ENCODE measurements around the gene FOXN4.

Gene FOXN4

GRCh38 chr12:109263439-109263838, 45.6 kb downstream of the FOXN4 start:
- peaks cover 26% of the 10 kb centered on the region for H3K36me3 ChIP-seq (ENCODE audit: control insufficient read depth, insufficient read depth, low read length)

GRCh38 chr12:109261939-109262338, 47.1 kb downstream of the FOXN4 start:
- Histone ChIP-seq H3K36me3 (ENCODE audit: control insufficient read depth, insufficient read depth, low read length) (peaks cover 26% of the 10 kb centered on the region), H3K27ac (ENCODE audit: low read depth, low read length) (no peak overlapping the region), H3K4me1 (ENCODE audit: control insufficient read depth, insufficient read depth, low read length) (peaks cover 7% of the 10 kb centered on the region), H3K27me3 (ENCODE audit: control insufficient read depth, insufficient read depth, low read length) (no peaks in the 10 kb centered on the region), H3K9ac (ENCODE audit: low read length) (no peak overlapping the region), H3K4me3 (ENCODE audit: low read length) (no peak overlapping the region)

More at GRCh38 chr12:109263439-109263838, 45.6 kb downstream of the FOXN4 start:
- Histone ChIP-seq H3K27me3 (ENCODE audit: control insufficient read depth, insufficient read depth, low read length) (no peaks in the 10 kb centered on the region), H3K4me1 (ENCODE audit: control insufficient read depth, insufficient read depth, low read length) (peaks cover 7% of the 10 kb centered on the region), H3K27ac (ENCODE audit: low read depth, low read length) (no peak overlapping the region), H3K4me3 (ENCODE audit: low read length) (no peak overlapping the region), H3K9ac (ENCODE audit: low read length) (no peak overlapping the region)

- Histone ChIP-seq H3K36me3 (ENCODE audit: control insufficient read depth, insufficient read depth, low read length) (peaks cover 26% of the 10 kb centered on the region), H3K27me3 (ENCODE audit: control insufficient read depth, insufficient read depth, low read length) (no peaks in the 10 kb centered on the region), H3K9ac (ENCODE audit: low read length) (no peak overlapping the region), H3K4me3 (ENCODE audit: low read length) (no peak overlapping the region), H3K27ac (ENCODE audit: low read depth, low read length) (no peak overlapping the region), H3K4me1 (ENCODE audit: control insufficient read depth, insufficient read depth, low read length) (peaks cover 7% of the 10 kb centered on the region)
These were observed 48.0 kb downstream of the FOXN4 start for GRCh38 chr12:109261087-109261486.

- no peak overlapping the region for H3K27ac ChIP-seq (ENCODE audit: low read depth, low read length)
- no peak overlapping the region for H3K4me3 ChIP-seq (ENCODE audit: low read length)
- no peak overlapping the region for H3K9ac ChIP-seq (ENCODE audit: low read length)
- no peaks in the 10 kb centered on the region for H3K27me3 ChIP-seq (ENCODE audit: control insufficient read depth, insufficient read depth, low read length)
- H3K36me3 ChIP-seq (ENCODE audit: control insufficient read depth, insufficient read depth, low read length), result peaks cover 27% of the 10 kb centered on the region
- H3K4me1 ChIP-seq (ENCODE audit: control insufficient read depth, insufficient read depth, low read length), result no peaks in the 10 kb centered on the region
These were observed 49.6 kb downstream of the FOXN4 start for GRCh38 chr12:109259545-109259895.

GRCh38 chr12:109258607-109259544, 50.2 kb downstream of the FOXN4 start:
- H3K9ac ChIP-seq (ENCODE audit: low read length), result no peak overlapping the region
- no peaks in the 10 kb centered on the region for H3K27me3 ChIP-seq (ENCODE audit: control insufficient read depth, insufficient read depth, low read length)
- peaks cover 32% of the 10 kb centered on the region for H3K36me3 ChIP-seq (ENCODE audit: control insufficient read depth, insufficient read depth, low read length)
- no peak overlapping the region for H3K27ac ChIP-seq (ENCODE audit: low read depth, low read length)
- no peak overlapping the region for H3K4me3 ChIP-seq (ENCODE audit: low read length)
- H3K4me1 ChIP-seq (ENCODE audit: control insufficient read depth, insufficient read depth, low read length), result no peaks in the 10 kb centered on the region

- Histone ChIP-seq H3K27ac (ENCODE audit: low read depth, low read length) (no peak overlapping the region), H3K4me1 (ENCODE audit: control insufficient read depth, insufficient read depth, low read length) (no peaks in the 10 kb centered on the region), H3K36me3 (ENCODE audit: control insufficient read depth, insufficient read depth, low read length) (peaks cover 39% of the 10 kb centered on the region), H3K4me3 (ENCODE audit: low read length) (no peak overlapping the region), H3K9ac (ENCODE audit: low read length) (no peak overlapping the region), H3K27me3 (ENCODE audit: control insufficient read depth, insufficient read depth, low read length) (no peaks in the 10 kb centered on the region)
These were observed 50.9 kb downstream of the FOXN4 start for GRCh38 chr12:109258201-109258600.

- H3K4me1 ChIP-seq (ENCODE audit: control insufficient read depth, insufficient read depth, low read length), result no peaks in the 10 kb centered on the region
- peaks cover 52% of the 10 kb centered on the region for H3K36me3 ChIP-seq (ENCODE audit: control insufficient read depth, insufficient read depth, low read length)
- no peaks in the 10 kb centered on the region for H3K27me3 ChIP-seq (ENCODE audit: control insufficient read depth, insufficient read depth, low read length)
- H3K27ac ChIP-seq (ENCODE audit: low read depth, low read length), result no peak overlapping the region
- H3K9ac ChIP-seq (ENCODE audit: low read length), result no peak overlapping the region
- no peak overlapping the region for H3K4me3 ChIP-seq (ENCODE audit: low read length)
These were observed 53.1 kb downstream of the FOXN4 start for GRCh38 chr12:109256011-109256410.

- H3K27me3 ChIP-seq (ENCODE audit: control insufficient read depth, insufficient read depth, low read length), result no peaks in the 10 kb centered on the region
- no peak overlapping the region for H3K4me3 ChIP-seq (ENCODE audit: low read length)
- H3K27ac ChIP-seq (ENCODE audit: low read depth, low read length), result no peak overlapping the region
- no peak overlapping the region for H3K9ac ChIP-seq (ENCODE audit: low read length)
- H3K36me3 ChIP-seq (ENCODE audit: control insufficient read depth, insufficient read depth, low read length), result peaks cover 49% of the 10 kb centered on the region
- H3K4me1 ChIP-seq (ENCODE audit: control insufficient read depth, insufficient read depth, low read length), result no peaks in the 10 kb centered on the region
These were observed 53.7 kb downstream of the FOXN4 start for GRCh38 chr12:109255377-109255776.

GRCh38 chr12:109253913-109254544, 55.1 kb downstream of the FOXN4 start:
- no peak overlapping the region for H3K4me3 ChIP-seq (ENCODE audit: low read length)
- H3K27me3 ChIP-seq (ENCODE audit: control insufficient read depth, insufficient read depth, low read length), result no peaks in the 10 kb centered on the region
- no peak overlapping the region for H3K27ac ChIP-seq (ENCODE audit: low read depth, low read length)
- no peaks in the 10 kb centered on the region for H3K4me1 ChIP-seq (ENCODE audit: control insufficient read depth, insufficient read depth, low read length)
- peaks cover 39% of the 10 kb centered on the region for H3K36me3 ChIP-seq (ENCODE audit: control insufficient read depth, insufficient read depth, low read length)
- no peak overlapping the region for H3K9ac ChIP-seq (ENCODE audit: low read length)

- H3K4me3 ChIP-seq (ENCODE audit: low read length), result no peak overlapping the region
- H3K4me1 ChIP-seq (ENCODE audit: control insufficient read depth, insufficient read depth, low read length), result no peaks in the 10 kb centered on the region
- no peak overlapping the region for H3K9ac ChIP-seq (ENCODE audit: low read length)
- peaks cover 33% of the 10 kb centered on the region for H3K36me3 ChIP-seq (ENCODE audit: control insufficient read depth, insufficient read depth, low read length)
- H3K27ac ChIP-seq (ENCODE audit: low read depth, low read length), result no peak overlapping the region
- no peaks in the 10 kb centered on the region for H3K27me3 ChIP-seq (ENCODE audit: control insufficient read depth, insufficient read depth, low read length)
These were observed 56.3 kb downstream of the FOXN4 start for GRCh38 chr12:109252799-109253198.

GRCh38 chr12:109250523-109250922, 58.6 kb downstream of the FOXN4 start:
- no peaks in the 10 kb centered on the region for H3K4me1 ChIP-seq (ENCODE audit: control insufficient read depth, insufficient read depth, low read length)
- H3K27me3 ChIP-seq (ENCODE audit: control insufficient read depth, insufficient read depth, low read length), result no peaks in the 10 kb centered on the region
- no peak overlapping the region for H3K27ac ChIP-seq (ENCODE audit: low read depth, low read length)
- no peak overlapping the region for H3K4me3 ChIP-seq (ENCODE audit: low read length)
- H3K9ac ChIP-seq (ENCODE audit: low read length), result no peak overlapping the region
- peaks cover 45% of the 10 kb centered on the region for H3K36me3 ChIP-seq (ENCODE audit: control insufficient read depth, insufficient read depth, low read length)

GRCh38 chr12:109247831-109248654, 61.0 kb downstream of the FOXN4 start:
- Histone ChIP-seq H3K4me3 (ENCODE audit: low read length) (no peak overlapping the region), H3K9ac (ENCODE audit: low read length) (no peak overlapping the region), H3K36me3 (ENCODE audit: control insufficient read depth, insufficient read depth, low read length) (peaks cover 30% of the 10 kb centered on the region), H3K27ac (ENCODE audit: low read depth, low read length) (no peak overlapping the region), H3K27me3 (ENCODE audit: control insufficient read depth, insufficient read depth, low read length) (no peaks in the 10 kb centered on the region), H3K4me1 (ENCODE audit: control insufficient read depth, insufficient read depth, low read length) (no peaks in the 10 kb centered on the region)

Measured in rectal smooth muscle tissue (tissue), 1 donor.